OCI-LY7 (cell line): ENCODE data around the gene CACNA1I. TPM values are rescaled to one million over a fixed set of nuclear protein-coding genes. Genes with fewer than 3 reads are reported as not detected.

ENCODE experiments used
- BruUV-seq: library from RNA; stranded (reverse); fragments of 400-500 nt; replicated peaks from 2 replicates; lab custom pipeline; 2021; lab: Mats Ljungman, UMichigan
- CTCF ChIA-PET: fragments of 300-600 bp; sonication (Branson Sonifier 250); formaldehyde crosslinking; loops from one replicate; lab custom pipeline; 2022; ENCODE audit warnings: antibody characterized with exemption; ENCODE audit not compliant: unreplicated experiment; lab: Charles Lee
- POLR2A ChIA-PET: fragments of 300-600 bp; sonication (Branson Sonifier 250); formaldehyde crosslinking; loops from one replicate; lab custom pipeline; 2022; ENCODE audit warnings: antibody characterized with exemption; lab: Charles Lee
- DNase-seq: peaks from one replicate; pipeline ENCODE4 v3.0.0-alpha.2; 2015; ENCODE audit warnings: low spot score
- H2AFZ ChIP-seq: fragments of 200-600 bp; sonication (generic), shearing (Covaris generic); 2 replicates; pipeline ENCODE4 v1.6.1; 2014; ENCODE audit warnings: mild to moderate bottlenecking, antibody characterized with exemption, low read length, moderate library complexity
- H3K27ac ChIP-seq: fragments of 200-600 bp; sonication (generic); 2 replicates; pipeline ENCODE4 v1.5.1; 2014; ENCODE audit warnings: mixed run types, low read depth, mild to moderate bottlenecking, moderate library complexity, low read length, inconsistent platforms; ENCODE audit not compliant: poor library complexity, severe bottlenecking
- H3K36me3 ChIP-seq: fragments of 200-600 bp; sonication (generic); 2 replicates; pipeline ENCODE4 v1.6.1; 2014; ENCODE audit warnings: mild to moderate bottlenecking, antibody characterized with exemption, low read length, moderate library complexity, mixed read lengths; ENCODE audit not compliant: insufficient read depth
- H3K4me1 ChIP-seq: fragments of 200-600 bp; sonication (generic); 2 replicates; pipeline ENCODE4 v1.5.1; 2014; ENCODE audit warnings: mild to moderate bottlenecking, low read length; ENCODE audit not compliant: insufficient read depth, poor library complexity, severe bottlenecking
- H3K4me2 ChIP-seq: fragments of 200-600 bp; sonication (generic); 2 replicates; pipeline ENCODE4 v1.6.1; 2014; ENCODE audit warnings: mild to moderate bottlenecking, low read length
- H3K4me3 ChIP-seq: fragments of 200-600 bp; sonication (generic); 2 replicates; pipeline ENCODE4 v1.5.1; 2014; ENCODE audit warnings: mild to moderate bottlenecking, low read depth, low read length; ENCODE audit not compliant: poor library complexity, severe bottlenecking
- H3K79me2 ChIP-seq: fragments of 200-600 bp; sonication (generic); 2 replicates; pipeline ENCODE4 v1.6.1; 2016; ENCODE audit warnings: low read depth, mild to moderate bottlenecking, low read length, moderate library complexity, mixed read lengths; ENCODE audit not compliant: insufficient read depth
- H3K9me2 ChIP-seq: fragments of 200-600 bp; sonication (generic); 2 replicates; pipeline ENCODE4 v1.6.1; 2016; ENCODE audit warnings: mild to moderate bottlenecking, low read length, mixed read lengths; ENCODE audit not compliant: insufficient read depth
- H3K9me3 ChIP-seq: fragments of 200-600 bp; sonication (generic); 2 replicates; pipeline ENCODE4 v1.6.1; 2014; ENCODE audit warnings: mild to moderate bottlenecking, mixed run types, low read length, mixed read lengths
- H4K20me1 ChIP-seq: fragments of 200-600 bp; sonication (generic); 2 replicates; pipeline ENCODE4 v1.6.1; 2014; ENCODE audit warnings: mild to moderate bottlenecking, antibody characterized with exemption, low read length, moderate library complexity, mixed read lengths; ENCODE audit not compliant: insufficient read depth
- EZH2phosphoT487 ChIP-seq: fragments of 200-600 bp; sonication (generic); IDR thresholded peaks from 2 replicates; pipeline ENCODE4 v1.6.1; 2018; ENCODE audit warnings: low read depth, borderline replicate concordance, mild to moderate bottlenecking, mixed run types, antibody characterized with exemption, low read length, moderate library complexity, mixed read lengths
- intact Hi-C: fragments of 100-400 bp; cut with micrococcal nuclease; formaldehyde crosslinking; loops from one replicate; pipeline ENCODE4 v1.10.0; 2022; ENCODE audit not compliant: unreplicated experiment
- total RNA-seq, 2 experiments: library from RNA; depleted of rRNA in 1 of 2; stranded (reverse); fragments of >200 nt in 1 of 2; shearing (Covaris generic) in 1 of 2; gene quantifications; 2 replicates each; pipeline ENCODE4 v1.2.3, GENCODE V29; 2014 to 2022
- TF ChIP-seq, protein P1 (sequence below): fragments of 200-600 bp; sonication (generic); conservative IDR thresholded peaks from 2 replicates; pipeline ENCODE4 v1.5.1; 2014; ENCODE audit warnings: mild to moderate bottlenecking, antibody characterized with exemption, low read length, moderate library complexity, mixed read lengths

Gene CACNA1I
- total RNA-seq, 2 experiments from 2014 or later: 0.03 TPM; not detected in 1

GRCh38 chr22:39580795-39581194 lies 10.2 kb downstream of the CACNA1I start:
- POLR2A ChIA-PET: no interaction called here
- Histone ChIP-seq H3K4me2 (no peak overlapping the region), H3K9me3 (no peaks in the 10 kb centered on the region), H3K4me1 (peaks cover 7% of the 10 kb centered on the region), H3K79me2 (no peaks in the 10 kb centered on the region), H3K4me3 (no peak overlapping the region), H4K20me1 (no peaks in the 10 kb centered on the region), H2AFZ (no peak overlapping the region), H3K9me2 (no peaks in the 10 kb centered on the region), H3K27ac (no peak overlapping the region), H3K36me3 (no peaks in the 10 kb centered on the region)
- CTCF ChIA-PET: no interaction called here
- DNase-seq: no peak
- intact Hi-C loops: no loop called here
- no peak for TF ChIP-seq EZH2phosphoT487
- TF ChIP-seq, protein P1, sequence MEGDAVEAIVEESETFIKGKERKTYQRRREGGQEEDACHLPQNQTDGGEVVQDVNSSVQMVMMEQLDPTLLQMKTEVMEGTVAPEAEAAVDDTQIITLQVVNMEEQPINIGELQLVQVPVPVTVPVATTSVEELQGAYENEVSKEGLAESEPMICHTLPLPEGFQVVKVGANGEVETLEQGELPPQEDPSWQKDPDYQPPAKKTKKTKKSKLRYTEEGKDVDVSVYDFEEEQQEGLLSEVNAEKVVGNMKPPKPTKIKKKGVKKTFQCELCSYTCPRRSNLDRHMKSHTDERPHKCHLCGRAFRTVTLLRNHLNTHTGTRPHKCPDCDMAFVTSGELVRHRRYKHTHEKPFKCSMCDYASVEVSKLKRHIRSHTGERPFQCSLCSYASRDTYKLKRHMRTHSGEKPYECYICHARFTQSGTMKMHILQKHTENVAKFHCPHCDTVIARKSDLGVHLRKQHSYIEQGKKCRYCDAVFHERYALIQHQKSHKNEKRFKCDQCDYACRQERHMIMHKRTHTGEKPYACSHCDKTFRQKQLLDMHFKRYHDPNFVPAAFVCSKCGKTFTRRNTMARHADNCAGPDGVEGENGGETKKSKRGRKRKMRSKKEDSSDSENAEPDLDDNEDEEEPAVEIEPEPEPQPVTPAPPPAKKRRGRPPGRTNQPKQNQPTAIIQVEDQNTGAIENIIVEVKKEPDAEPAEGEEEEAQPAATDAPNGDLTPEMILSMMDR: no peak
- BruUV-seq: no TSS peak

DNA sequence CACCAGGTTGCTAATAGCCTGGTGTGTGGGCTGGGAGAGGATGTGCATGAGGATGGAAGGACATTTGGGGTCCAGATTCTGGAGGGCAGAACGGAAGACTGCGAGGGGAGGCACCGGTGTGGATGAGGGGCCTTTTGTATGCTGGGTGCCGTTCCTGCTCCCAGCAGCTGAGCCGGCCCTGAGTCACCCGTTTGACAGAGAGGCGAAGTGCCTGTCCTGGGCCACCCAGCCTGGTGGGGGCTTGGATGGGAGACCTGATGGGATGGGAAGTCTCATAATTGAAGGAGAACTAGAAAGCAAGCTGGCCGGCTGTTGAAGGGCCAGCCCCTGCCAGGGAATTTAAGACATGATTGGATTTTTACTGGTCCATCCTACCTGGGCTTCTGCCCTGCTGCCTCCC lies 10.8 kb downstream of the CACNA1I start:
- POLR2A ChIA-PET: no interaction called here
- no peak overlapping the region for H3K4me3 ChIP-seq
- H3K4me2 ChIP-seq: no peak overlapping the region
- no peaks in the 10 kb centered on the region for H4K20me1 ChIP-seq
- no peaks in the 10 kb centered on the region for H3K9me2 ChIP-seq
- CTCF ChIA-PET: no interaction called here
- DNase-seq: no peak
- H3K4me1 ChIP-seq: peaks cover 5% of the 10 kb centered on the region
- no peak overlapping the region for H3K27ac ChIP-seq
- TF ChIP-seq, protein P1: no peak
- no peak for TF ChIP-seq EZH2phosphoT487
- H3K36me3 ChIP-seq: no peaks in the 10 kb centered on the region
- intact Hi-C loops: no loop called here
- no TSS peak for BruUV-seq
- no peaks in the 10 kb centered on the region for H3K79me2 ChIP-seq
- no peak overlapping the region for H2AFZ ChIP-seq
- no peaks in the 10 kb centered on the region for H3K9me3 ChIP-seq

GRCh38 chr22:39583066-39583667 lies 12.6 kb downstream of the CACNA1I start:
- ChIA-PET POLR2A (no interaction called here), CTCF (no interaction called here)
- no peak for DNase-seq
- Histone ChIP-seq H3K4me2 (no peak overlapping the region), H3K9me2 (no peaks in the 10 kb centered on the region), H3K79me2 (no peaks in the 10 kb centered on the region), H3K36me3 (no peaks in the 10 kb centered on the region), H2AFZ (no peak overlapping the region), H3K9me3 (no peaks in the 10 kb centered on the region), H3K4me3 (no peak overlapping the region), H3K27ac (no peak overlapping the region), H3K4me1 (no peaks in the 10 kb centered on the region), H4K20me1 (no peaks in the 10 kb centered on the region)
- BruUV-seq: no TSS peak
- TF ChIP-seq, protein P1: no peak
- intact Hi-C loops: no loop called here
